Lower leg skin (tissue), 4 donors: Measurements from ENCODE around the gene TSPYL1. TPM values are rescaled to one million over a fixed set of nuclear protein-coding genes. Genes with fewer than 3 reads are reported as not detected.

Experiments used
- DNase-seq, 2 donors: peaks; one replicate each; pipeline ENCODE4 v3.0.0-alpha.2; 2019; ENCODE audit warnings: low spot score in 2 of 2
- H3K4me3 ChIP-seq: fragments of 200-600 bp; sonication (generic); 2 replicates; pipeline ENCODE4 v1.5.1; 2017; ENCODE audit warnings: mild to moderate bottlenecking, low read depth; ENCODE audit not compliant: poor library complexity, severe bottlenecking
- CTCF ChIP-seq, 3 donors: fragments of 450-650 bp; IDR thresholded peaks; one replicate each; pipeline ENCODE4 v1.5.1; 2016; ENCODE audit warnings: antibody characterized with exemption in 3 of 3, mild to moderate bottlenecking in 3 of 3, moderate library complexity in 2 of 3
- POLR2A ChIP-seq, 2 donors: fragments of 450-650 bp; IDR thresholded peaks; one replicate each; pipeline ENCODE4 v1.6.1; 2016 to 2017; ENCODE audit warnings: antibody characterized with exemption in 2 of 2, mild to moderate bottlenecking in 1 of 2, moderate library complexity in 1 of 2
- WGBS, 2 donors: methylation state at CpG; one replicate each; pipeline ENCODE4 v1.1.5; 2018; 5-methylcytosine and 5-hydroxymethylcytosine counted together
- intact Hi-C: fragments of 100-400 bp; cut with DNase I; formaldehyde crosslinking; loops from one replicate; pipeline ENCODE4 v1.15.0; 2023; ENCODE audit warnings: low total_unique reads
- total RNA-seq, 4 donors: library from RNA; depleted of rRNA; stranded (reverse); fragments of >200 nt; gene quantifications; one replicate each; pipeline ENCODE4 v1.1.0, GENCODE V29; 2016

The TSPYL1 gene
- total RNA-seq, 4 donors from 2014 or later, result 57.2 to 75.3 (median 65.6) TPM

DNA sequence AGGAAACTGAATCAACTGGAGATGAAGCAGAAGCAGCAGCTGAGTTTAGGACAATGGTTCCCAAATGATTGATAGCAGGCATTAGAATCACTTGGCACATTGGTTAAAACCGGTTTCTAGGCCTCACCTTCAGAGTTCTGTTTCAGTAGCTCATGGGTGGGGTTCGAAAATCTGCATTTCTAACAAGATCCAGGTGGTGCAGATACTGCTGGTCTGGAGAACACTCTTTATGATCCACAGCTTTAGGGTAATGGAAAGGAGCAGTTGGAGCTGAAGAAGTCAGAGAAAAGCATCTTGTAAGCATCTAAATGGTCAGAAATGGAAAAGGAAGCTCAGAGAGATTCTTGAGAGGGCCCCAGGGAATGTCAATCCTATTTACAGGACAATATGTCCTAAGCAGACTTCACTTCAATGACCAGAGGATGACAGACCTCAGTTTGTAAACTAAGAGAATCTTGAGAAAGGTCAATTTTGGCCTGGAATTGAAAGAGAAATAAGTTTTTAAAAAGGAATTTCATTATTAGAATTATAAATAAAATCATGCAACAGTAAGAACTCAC is 8.5 kb downstream of the TSPYL1 start:
- no peak for DNase-seq
- no peak for TF ChIP-seq CTCF (IDR thresholded peaks at IDR 0.05)
- no peak for TF ChIP-seq POLR2A (IDR thresholded peaks at IDR 0.05)
- 43 to 44% methylated on average over 2 of the region's 2 CpGs for WGBS, 2 donors
- no peak overlapping the region for H3K4me3 ChIP-seq
- intact Hi-C loops, result no loop called here

DNA sequence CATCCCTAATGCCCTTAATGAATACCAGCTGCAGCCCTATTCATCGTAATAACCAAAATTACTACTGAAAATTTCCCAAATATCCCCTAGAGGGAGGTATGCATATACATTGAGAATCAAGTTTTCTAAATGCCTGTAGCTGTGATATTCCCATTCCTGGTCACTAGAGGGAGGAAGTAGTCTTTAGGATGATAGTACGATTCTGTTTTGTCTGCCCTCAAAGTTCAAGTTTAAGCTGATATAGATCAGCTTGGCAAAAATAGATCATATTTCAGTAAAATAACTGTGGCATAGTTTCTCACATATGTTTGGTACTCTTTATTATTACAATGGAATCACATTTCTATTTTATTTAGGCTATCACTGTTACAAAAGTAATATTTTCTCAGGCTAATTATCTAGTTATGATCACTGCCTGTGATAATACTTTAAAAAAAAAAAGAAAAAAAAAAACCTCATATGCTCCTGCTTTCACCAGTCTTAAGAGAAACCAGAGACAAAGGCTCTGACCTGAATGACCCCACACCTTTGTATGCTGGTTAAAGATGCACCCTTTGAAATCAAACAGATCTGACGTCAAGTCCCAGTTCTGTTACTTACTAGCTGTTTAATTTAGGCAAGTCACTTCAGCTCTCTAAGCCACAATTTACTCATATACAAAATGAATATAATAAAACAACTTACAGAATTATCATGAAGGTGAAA is 11.0 kb downstream of the TSPYL1 start:
- intact Hi-C loops, result no loop called here
- TF ChIP-seq CTCF (IDR thresholded peaks at IDR 0.05), result peak in 1 of 3 donors; percentile 14
- no peak for TF ChIP-seq POLR2A (IDR thresholded peaks at IDR 0.05)
- no peak for DNase-seq
- no peak overlapping the region for H3K4me3 ChIP-seq
- WGBS, 2 donors, result 29 to 31% methylated on average over 3 of the region's 3 CpGs

DNA sequence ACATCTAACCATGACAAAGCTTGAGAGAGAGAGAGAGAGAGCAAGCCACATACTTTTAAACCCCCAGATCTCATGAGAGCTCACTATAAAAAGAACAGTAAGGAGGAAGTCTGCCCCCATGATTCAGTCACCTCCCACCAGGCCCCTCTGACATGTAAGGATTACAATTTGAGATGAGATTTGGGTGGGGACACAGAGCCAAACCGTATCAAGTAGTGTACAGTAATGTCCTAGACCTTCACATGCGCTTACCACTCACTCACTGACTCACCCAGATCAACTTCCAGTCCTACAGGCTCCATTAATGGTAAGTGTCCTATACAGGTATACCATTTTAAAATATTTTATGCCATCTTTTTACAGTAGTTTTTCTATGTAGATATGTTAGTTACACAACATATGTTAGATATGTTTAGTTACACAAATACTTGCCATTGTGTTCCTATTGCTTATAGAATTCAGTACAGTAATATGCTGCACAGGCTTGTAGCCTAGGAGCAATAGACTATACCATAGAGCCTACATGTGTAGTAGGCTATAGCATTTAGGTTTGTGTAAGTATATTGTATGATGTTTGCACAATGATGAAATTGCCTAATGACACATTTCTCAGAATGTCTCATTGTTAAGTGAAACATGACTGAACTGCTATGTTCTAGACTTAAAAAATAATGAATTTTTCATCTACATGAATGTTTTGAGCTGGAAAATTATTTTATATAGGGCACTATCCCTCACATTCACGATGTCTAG is 11.7 kb downstream of the TSPYL1 start:
- no peak overlapping the region for H3K4me3 ChIP-seq
- TF ChIP-seq CTCF (IDR thresholded peaks at IDR 0.05), result no peak
- TF ChIP-seq POLR2A (IDR thresholded peaks at IDR 0.05), result no peak
- intact Hi-C loops, result no loop called here
- DNase-seq, result no peak
- 52 to 59% methylated on average over 3 of the region's 3 CpGs for WGBS, 2 donors

DNA sequence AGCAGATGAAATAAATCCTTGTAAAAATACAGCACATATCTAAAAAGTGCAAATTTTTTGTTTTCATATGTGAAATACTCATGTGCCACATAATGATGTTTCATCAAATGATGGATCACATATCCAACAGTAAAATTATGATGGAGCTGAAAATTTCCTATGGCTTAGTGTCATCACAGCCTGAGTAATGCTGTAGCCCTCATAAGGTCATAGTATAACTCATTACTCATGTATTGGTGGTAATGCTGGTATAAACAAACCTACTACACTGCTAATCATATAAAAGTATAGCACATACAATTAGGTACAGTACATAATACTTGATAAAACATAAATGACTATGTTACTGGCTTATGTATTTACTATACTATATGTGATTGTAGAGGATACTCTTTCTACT is 12.9 kb downstream of the TSPYL1 start:
- intact Hi-C loops, result no loop called here
- H3K4me3 ChIP-seq, result no peak overlapping the region
- no peak for TF ChIP-seq POLR2A (IDR thresholded peaks at IDR 0.05)
- TF ChIP-seq CTCF (IDR thresholded peaks at IDR 0.05), result no peak
- no peak for DNase-seq

GRCh38 chr6:116265041-116265829 is 14.5 kb downstream of the TSPYL1 start:
- 83 to 85% methylated on average over 4 of the region's 4 CpGs for WGBS, 2 donors
- DNase-seq, result no peak
- TF ChIP-seq POLR2A (IDR thresholded peaks at IDR 0.05) (no peak), CTCF (IDR thresholded peaks at IDR 0.05) (no peak)
- no peak overlapping the region for H3K4me3 ChIP-seq
- intact Hi-C loops, result no loop called here
